Liver (tissue), 3 donors: Measurements from ENCODE around the gene SLC26A4.
A peak's percentile ranks its signal among the peaks of the same experiment; 100 is the strongest.

Source experiments
- CTCF ChIP-seq: fragments of 150-350 bp; IDR thresholded peaks from 2 replicates; pipeline ENCODE4 v1.5.1; 2017; ENCODE audit warnings: improper control_type of control experiment, low read depth, low read length; ENCODE audit not compliant: missing input control
- EGR1 ChIP-seq, 2 donors: IDR thresholded peaks; 2 replicates each; pipeline ENCODE4 v1.6.1; 2016 to 2018; ENCODE audit warnings: antibody characterized with exemption in 2 of 2, low read depth in 2 of 2
- FOXA2 ChIP-seq: IDR thresholded peaks from 2 replicates; pipeline ENCODE4 v1.6.1; 2016; ENCODE audit warnings: antibody characterized with exemption
- GABPA ChIP-seq, 2 donors: IDR thresholded peaks in 1 of 2; conservative IDR thresholded peaks in 1 of 2; 2 replicates each; pipeline ENCODE4 v1.6.1; 2016; ENCODE audit warnings: antibody characterized with exemption in 2 of 2, mild to moderate bottlenecking in 1 of 2, moderate library complexity in 1 of 2
- HNF4A ChIP-seq, 2 donors: conservative IDR thresholded peaks; 2 replicates each; pipeline ENCODE4 v1.6.1; 2016; ENCODE audit warnings: antibody characterized with exemption in 2 of 2, mild to moderate bottlenecking in 2 of 2
- HNF4G ChIP-seq: IDR thresholded peaks from 2 replicates; pipeline ENCODE4 v1.6.1; 2016; ENCODE audit warnings: antibody characterized with exemption
- MAX ChIP-seq: IDR thresholded peaks from 2 replicates; pipeline ENCODE4 v1.6.1; 2016; ENCODE audit warnings: antibody characterized with exemption
- RXRA ChIP-seq, 2 donors: IDR thresholded peaks; 2 replicates each; pipeline ENCODE4 v1.6.1; 2017 to 2018; ENCODE audit warnings: antibody characterized with exemption in 2 of 2, mild to moderate bottlenecking in 1 of 2
- SP1 ChIP-seq: IDR thresholded peaks from 2 replicates; pipeline ENCODE4 v1.6.1; 2018; ENCODE audit warnings: antibody characterized with exemption, mild to moderate bottlenecking
- TAF1 ChIP-seq: conservative IDR thresholded peaks from 2 replicates; pipeline ENCODE4 v1.6.1; 2016; ENCODE audit warnings: antibody characterized with exemption, mild to moderate bottlenecking
- donor health status: healthy.
- donor health status: healthy.

GRCh38 chr7:107725138-107725740 lies 64.6 kb downstream of the SLC26A4 start:
- TF ChIP-seq CTCF (peak; percentile 65), TAF1 (no peak), SP1 (no peak), RXRA (IDR thresholded peaks at IDR 0.05) (no peak), HNF4A (conservative IDR thresholded peaks at IDR 0.05) (no peak), HNF4G (no peak), MAX (no peak), FOXA2 (no peak), GABPA (IDR thresholded peaks at IDR 0.05 in 1 of 2, conservative IDR thresholded peaks at IDR 0.05 in 1 of 2) (no peak), EGR1 (IDR thresholded peaks at IDR 0.05; ENCODE audit: low read depth in 2 of 2) (no peak)
